Spleen (tissue), 7 donors: ENCODE results near the gene PSMF1.

Experiments
- POLR2AphosphoS5 ChIP-seq, 3 donors: sonication (generic); formaldehyde crosslinking; IDR thresholded peaks; one replicate each; pipeline ENCODE4 v1.5.1; 2017; ENCODE audit warnings: antibody characterized with exemption in 3 of 3
- TF ChIP-seq, protein P1 (sequence below), 11 experiments: fragments of 200-600 bp in 7 of 11; fragments of 450-650 bp in 4 of 11; sonication (generic) in 4 of 11; IDR thresholded peaks in 8 of 11; conservative IDR thresholded peaks in 3 of 11; 1 replicate in 7 of 11; 2 replicates in 4 of 11; pipeline versions ENCODE4 v1.4.0 to v1.8.0; 2016 to 2021; ENCODE audit warnings: antibody characterized with exemption in 11 of 11, inconsistent platforms in 4 of 11, mild to moderate bottlenecking in 1 of 11
- donor health status: DM: no; HTN: no; CAD: no; lungs with moderate emphysema.
- donor health status: DM: no; HTN: no; CAD: no.
- donor health status: DM: no; HTN: no; CAD: no.

- TF ChIP-seq, protein P1, sequence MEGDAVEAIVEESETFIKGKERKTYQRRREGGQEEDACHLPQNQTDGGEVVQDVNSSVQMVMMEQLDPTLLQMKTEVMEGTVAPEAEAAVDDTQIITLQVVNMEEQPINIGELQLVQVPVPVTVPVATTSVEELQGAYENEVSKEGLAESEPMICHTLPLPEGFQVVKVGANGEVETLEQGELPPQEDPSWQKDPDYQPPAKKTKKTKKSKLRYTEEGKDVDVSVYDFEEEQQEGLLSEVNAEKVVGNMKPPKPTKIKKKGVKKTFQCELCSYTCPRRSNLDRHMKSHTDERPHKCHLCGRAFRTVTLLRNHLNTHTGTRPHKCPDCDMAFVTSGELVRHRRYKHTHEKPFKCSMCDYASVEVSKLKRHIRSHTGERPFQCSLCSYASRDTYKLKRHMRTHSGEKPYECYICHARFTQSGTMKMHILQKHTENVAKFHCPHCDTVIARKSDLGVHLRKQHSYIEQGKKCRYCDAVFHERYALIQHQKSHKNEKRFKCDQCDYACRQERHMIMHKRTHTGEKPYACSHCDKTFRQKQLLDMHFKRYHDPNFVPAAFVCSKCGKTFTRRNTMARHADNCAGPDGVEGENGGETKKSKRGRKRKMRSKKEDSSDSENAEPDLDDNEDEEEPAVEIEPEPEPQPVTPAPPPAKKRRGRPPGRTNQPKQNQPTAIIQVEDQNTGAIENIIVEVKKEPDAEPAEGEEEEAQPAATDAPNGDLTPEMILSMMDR (IDR thresholded peaks at IDR 0.05 in 8 of 11, conservative IDR thresholded peaks at IDR 0.05 in 3 of 11): no peak
- peak in 1 of 3 donors; percentile 10 for TF ChIP-seq POLR2AphosphoS5 (IDR thresholded peaks at IDR 0.05)
Observed at GRCh38 chr20:1134836-1135235, 16.4 kb downstream of the PSMF1 start.
